Gastrocnemius medialis (tissue), 4 donors: ENCODE results near the gene OXCT1. TPM values are rescaled to one million over a fixed set of nuclear protein-coding genes. Genes with fewer than 3 reads are reported as not detected.

Experiments
- ATAC-seq, 2 donors: fragments of 150-250 bp; one replicate each; pipeline ENCODE4 v1.9.1; 2016
- DNase-seq, 2 donors: peaks; one replicate each; pipeline ENCODE4 v3.0.0-alpha.2; 2019
- H3K27ac ChIP-seq, 4 donors: fragments of 200-600 bp; sonication (generic); 1 replicate in 1 of 4; 2 replicates in 3 of 4; pipeline ENCODE4 v1.5.1; 2016 to 2018; ENCODE audit warnings: mild to moderate bottlenecking in 2 of 4, moderate library complexity in 1 of 4
- H3K27me3 ChIP-seq, 3 donors: fragments of 200-600 bp; sonication (generic) in 2 of 3; 1 replicate in 1 of 3; 2 replicates in 2 of 3; pipeline versions ENCODE4 v1.5.1 to v1.6.0; 2016 to 2019; ENCODE audit warnings: mild to moderate bottlenecking in 1 of 3, moderate library complexity in 1 of 3
- H3K36me3 ChIP-seq, 2 donors: fragments of 200-600 bp; sonication (generic) in 1 of 2; one replicate each; pipeline ENCODE4 v1.5.1; 2017 to 2018
- H3K4me1 ChIP-seq, 2 donors: fragments of 200-600 bp; sonication (generic) in 1 of 2; one replicate each; pipeline ENCODE4 v1.5.1; 2016 to 2017; ENCODE audit warnings: mild to moderate bottlenecking in 2 of 2
- H3K4me3 ChIP-seq, 4 donors: fragments of 200-600 bp; sonication (generic) in 3 of 4; 1 replicate in 1 of 4; 2 replicates in 3 of 4; pipeline ENCODE4 v1.5.1; 2016 to 2019; ENCODE audit warnings: mild to moderate bottlenecking in 2 of 4
- H3K9me3 ChIP-seq, 3 donors: fragments of 200-600 bp; sonication (generic) in 2 of 3; 1 replicate in 1 of 3; 2 replicates in 2 of 3; pipeline ENCODE4 v1.5.1; 2016 to 2019
- POLR2A ChIP-seq, 2 donors: fragments of 450-650 bp; IDR thresholded peaks; one replicate each; pipeline ENCODE4 v1.6.1; 2017; ENCODE audit warnings: antibody characterized with exemption in 2 of 2, mild to moderate bottlenecking in 2 of 2, moderate library complexity in 2 of 2
- in situ Hi-C, 4 donors: fragments of 200-750 bp; cut with MboI; loops; one replicate each; pipeline versions ENCODE4 v1.15.0 to v1.8.0; 2017; ENCODE audit warnings: low sequenced_read_pairs in 4 of 4
- intact Hi-C: fragments of 100-400 bp; cut with DNase I; formaldehyde crosslinking; loops from one replicate; pipeline ENCODE4 v1.15.1; 2023; ENCODE audit warnings: low total_unique reads
- total RNA-seq, 4 donors: library from RNA; depleted of rRNA; stranded (reverse); fragments of >200 nt; gene quantifications; one replicate each; pipeline versions ENCODE4 v1.1.0 to v1.2.3, GENCODE V29; 2016
- TF ChIP-seq, protein P1 (sequence below), 5 experiments: fragments of 450-650 bp in 3 of 5; fragments of 200-600 bp in 2 of 5; sonication (generic) in 2 of 5; IDR thresholded peaks in 4 of 5; conservative IDR thresholded peaks in 1 of 5; 1 replicate in 4 of 5; 2 replicates in 1 of 5; pipeline ENCODE4 v1.5.1; 2016 to 2019; ENCODE audit warnings: antibody characterized with exemption in 5 of 5, mild to moderate bottlenecking in 3 of 5, moderate library complexity in 3 of 5

The OXCT1 gene
- total RNA-seq, 4 donors from 2014 or later: 9.4 to 45.4 (median 20.5) TPM

DNA sequence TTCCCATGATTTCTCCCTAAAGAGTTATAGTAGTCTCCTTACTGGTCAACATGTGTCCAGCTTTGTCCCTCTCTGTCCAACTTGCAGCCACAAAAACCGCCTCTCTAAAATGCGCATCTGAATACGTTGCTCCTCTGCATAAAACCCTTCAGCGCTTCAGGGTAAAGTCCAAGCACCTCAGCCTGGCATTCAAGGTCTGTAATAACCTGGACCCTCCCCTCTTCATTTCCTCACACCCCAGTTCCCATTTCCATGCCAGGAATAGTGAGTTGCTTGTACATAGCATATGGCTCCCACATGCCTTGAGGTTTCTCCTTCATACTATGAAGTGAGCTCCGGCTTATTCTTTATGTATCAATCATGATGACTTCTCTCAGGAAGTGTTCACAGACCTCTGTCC lies 101.5 kb downstream of the OXCT1 start:
- H3K4me3 ChIP-seq: no peak overlapping the region
- H3K27me3 ChIP-seq: no peaks in the 10 kb centered on the region
- peaks cover 0 to 4% of the 10 kb centered on the region in 2 donors for H3K4me1 ChIP-seq
- H3K27ac ChIP-seq: no peak overlapping the region
- no peaks in the 10 kb centered on the region for H3K9me3 ChIP-seq
- ATAC-seq (no peak), DNase-seq (no peak)
- no peaks in the 10 kb centered on the region for H3K36me3 ChIP-seq
- TF ChIP-seq, protein P1, sequence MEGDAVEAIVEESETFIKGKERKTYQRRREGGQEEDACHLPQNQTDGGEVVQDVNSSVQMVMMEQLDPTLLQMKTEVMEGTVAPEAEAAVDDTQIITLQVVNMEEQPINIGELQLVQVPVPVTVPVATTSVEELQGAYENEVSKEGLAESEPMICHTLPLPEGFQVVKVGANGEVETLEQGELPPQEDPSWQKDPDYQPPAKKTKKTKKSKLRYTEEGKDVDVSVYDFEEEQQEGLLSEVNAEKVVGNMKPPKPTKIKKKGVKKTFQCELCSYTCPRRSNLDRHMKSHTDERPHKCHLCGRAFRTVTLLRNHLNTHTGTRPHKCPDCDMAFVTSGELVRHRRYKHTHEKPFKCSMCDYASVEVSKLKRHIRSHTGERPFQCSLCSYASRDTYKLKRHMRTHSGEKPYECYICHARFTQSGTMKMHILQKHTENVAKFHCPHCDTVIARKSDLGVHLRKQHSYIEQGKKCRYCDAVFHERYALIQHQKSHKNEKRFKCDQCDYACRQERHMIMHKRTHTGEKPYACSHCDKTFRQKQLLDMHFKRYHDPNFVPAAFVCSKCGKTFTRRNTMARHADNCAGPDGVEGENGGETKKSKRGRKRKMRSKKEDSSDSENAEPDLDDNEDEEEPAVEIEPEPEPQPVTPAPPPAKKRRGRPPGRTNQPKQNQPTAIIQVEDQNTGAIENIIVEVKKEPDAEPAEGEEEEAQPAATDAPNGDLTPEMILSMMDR (IDR thresholded peaks at IDR 0.05 in 4 of 5, conservative IDR thresholded peaks at IDR 0.05 in 1 of 5): no peak
- no peak for TF ChIP-seq POLR2A (IDR thresholded peaks at IDR 0.05)
- intact Hi-C loops (no loop called here), in situ Hi-C loops (no loop called here)

DNA sequence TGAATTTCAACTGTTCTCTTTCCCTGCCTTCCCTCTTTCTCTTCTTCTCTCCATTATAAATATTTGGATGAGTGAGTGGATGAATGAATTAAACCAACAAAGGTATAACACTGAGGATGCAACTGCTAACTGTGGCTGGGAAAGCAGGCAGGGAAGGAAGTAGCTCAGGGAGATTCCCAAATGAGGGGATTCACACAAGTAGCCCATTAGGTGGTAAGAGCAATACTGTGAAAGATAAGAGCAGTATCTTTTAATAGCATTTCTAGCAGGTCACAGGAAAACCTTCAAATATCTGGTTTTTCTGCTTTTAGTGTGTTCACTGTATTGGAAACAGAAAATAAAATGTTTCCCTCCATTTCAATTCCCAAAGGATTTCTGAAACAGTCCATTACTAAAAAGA lies 105.6 kb downstream of the OXCT1 start:
- H3K36me3 ChIP-seq: peaks cover 0 to 7% of the 10 kb centered on the region in 2 donors
- in situ Hi-C loops (no loop called here), intact Hi-C loops (no loop called here)
- no peak overlapping the region for H3K27ac ChIP-seq
- TF ChIP-seq POLR2A (IDR thresholded peaks at IDR 0.05): no peak
- TF ChIP-seq, protein P1 (IDR thresholded peaks at IDR 0.05 in 4 of 5, conservative IDR thresholded peaks at IDR 0.05 in 1 of 5): no peak
- peaks cover 6 to 10% of the 10 kb centered on the region in 2 donors for H3K4me1 ChIP-seq
- ATAC-seq: no peak
- H3K9me3 ChIP-seq: no peaks in the 10 kb centered on the region
- no peaks in the 10 kb centered on the region for H3K27me3 ChIP-seq
- no peak for DNase-seq
- no peak overlapping the region for H3K4me3 ChIP-seq

DNA sequence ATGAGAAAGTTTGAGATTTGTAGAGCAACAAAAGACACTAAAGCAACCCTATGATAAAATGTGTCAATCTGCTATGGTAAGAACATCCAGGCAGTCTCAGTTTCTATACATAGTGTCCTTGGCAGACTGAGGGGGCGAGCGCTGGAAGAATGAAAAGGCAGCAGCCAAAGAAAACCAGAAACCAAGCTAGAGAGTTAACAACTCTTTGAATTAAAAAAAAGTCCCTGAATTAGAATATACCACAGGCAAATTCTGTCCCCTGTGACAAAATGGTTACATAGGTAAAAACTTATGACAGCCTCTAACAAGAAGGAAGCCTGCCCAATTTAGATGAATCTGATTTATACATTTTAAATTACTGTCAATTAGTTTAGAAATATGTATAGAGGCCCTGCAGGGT lies 106.7 kb downstream of the OXCT1 start:
- Histone ChIP-seq H3K4me3 (no peak overlapping the region), H3K36me3 (peaks cover 0 to 7% of the 10 kb centered on the region in 2 donors), H3K9me3 (no peaks in the 10 kb centered on the region), H3K27ac (peak overlapping the region in 1 of 4 donors; percentile 5), H3K27me3 (no peaks in the 10 kb centered on the region), H3K4me1 (peaks cover 6 to 10% of the 10 kb centered on the region in 2 donors)
- no peak for TF ChIP-seq POLR2A (IDR thresholded peaks at IDR 0.05)
- TF ChIP-seq, protein P1 (IDR thresholded peaks at IDR 0.05 in 4 of 5, conservative IDR thresholded peaks at IDR 0.05 in 1 of 5): no peak
- intact Hi-C loops: no loop called here
- ATAC-seq (no peak), DNase-seq (no peak)
- in situ Hi-C loops: no loop called here

DNA sequence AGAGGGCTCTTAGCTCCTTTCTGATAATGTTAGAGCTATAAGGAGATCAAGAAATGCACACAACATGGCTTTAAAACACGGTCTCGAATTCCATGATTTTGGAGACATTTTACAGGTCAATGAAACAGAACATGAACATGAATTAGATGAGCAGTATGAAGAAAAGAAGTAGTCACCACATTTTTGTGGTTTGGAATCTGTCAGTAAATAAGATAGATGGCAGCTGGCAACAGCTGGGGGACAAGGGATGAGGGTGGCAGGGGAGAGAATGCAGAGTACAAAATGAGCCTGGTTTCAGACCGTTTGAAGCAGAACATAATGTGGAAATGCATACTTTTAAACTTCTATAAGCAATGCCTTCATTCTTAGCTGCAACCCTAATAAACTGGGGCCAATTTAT lies 107.1 kb downstream of the OXCT1 start:
- in situ Hi-C loops: no loop called here
- intact Hi-C loops: no loop called here
- Histone ChIP-seq H3K9me3 (no peaks in the 10 kb centered on the region), H3K4me1 (peaks cover 6 to 10% of the 10 kb centered on the region in 2 donors), H3K36me3 (peaks cover 0 to 7% of the 10 kb centered on the region in 2 donors), H3K27me3 (no peaks in the 10 kb centered on the region), H3K4me3 (no peak overlapping the region), H3K27ac (peak overlapping the region in 1 of 4 donors; percentile 5)
- TF ChIP-seq POLR2A (IDR thresholded peaks at IDR 0.05): no peak
- TF ChIP-seq, protein P1 (IDR thresholded peaks at IDR 0.05 in 4 of 5, conservative IDR thresholded peaks at IDR 0.05 in 1 of 5): no peak
- DNase-seq (no peak), ATAC-seq (no peak)

DNA sequence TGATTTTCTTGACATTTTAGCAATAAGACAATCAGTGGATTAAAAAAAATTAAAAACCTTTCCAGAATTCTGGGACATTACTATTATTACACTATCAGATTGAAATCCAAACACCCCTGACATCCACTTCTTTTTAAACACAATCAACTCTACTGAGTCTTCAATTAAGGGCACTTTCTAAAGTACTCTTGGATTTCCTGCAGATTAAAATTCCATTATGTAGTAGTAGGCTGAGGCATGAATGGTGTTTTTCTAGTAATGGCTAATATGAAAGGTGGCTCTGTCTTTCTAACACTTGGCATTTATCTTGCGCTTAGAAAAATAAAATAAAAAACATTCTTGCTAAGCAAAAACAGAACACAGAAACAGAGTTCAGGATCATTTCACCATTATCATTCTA lies 107.8 kb downstream of the OXCT1 start:
- in situ Hi-C loops (no loop called here), intact Hi-C loops (no loop called here)
- Histone ChIP-seq H3K4me1 (peaks cover 6 to 10% of the 10 kb centered on the region in 2 donors), H3K27ac (no peak overlapping the region), H3K27me3 (no peaks in the 10 kb centered on the region), H3K9me3 (no peaks in the 10 kb centered on the region), H3K36me3 (peaks cover 0 to 7% of the 10 kb centered on the region in 2 donors), H3K4me3 (no peak overlapping the region)
- TF ChIP-seq POLR2A (IDR thresholded peaks at IDR 0.05): no peak
- TF ChIP-seq, protein P1 (IDR thresholded peaks at IDR 0.05 in 4 of 5, conservative IDR thresholded peaks at IDR 0.05 in 1 of 5): no peak
- DNase-seq: no peak
- no peak for ATAC-seq
